Activated CD4-positive, alpha-beta T cell treated with anti-CD3 and anti-CD28 coated beads, Interleukin-2, amount 50 U/mL, for 24 hours (primary cell): ENCODE data around the gene CNNM2.
"Not testable (repeated sequence)": the region's sequence is repeated elsewhere in the genome, so short reads cannot be mapped to it uniquely, and the experiment has no call there.

Experiments
- DNase-seq, 2 donors: peaks; one replicate each; pipeline ENCODE4 v3.0.0-alpha.2; 2020; ENCODE audit warnings: low read depth in 1 of 2, low spot score in 1 of 2

CNNM2 gene

GRCh38 chr10:102923601-102924000 is 5.5 kb downstream of the CNNM2 start:
- no peak for DNase-seq

- DNase-seq = no peak
These were observed 8.7 kb downstream of the CNNM2 start for GRCh38 chr10:102926842-102927241.

- no peak for DNase-seq
These were observed 9.4 kb downstream of the CNNM2 start for GRCh38 chr10:102927311-102928010.

GRCh38 chr10:102928442-102928841 is 10.3 kb downstream of the CNNM2 start:
- not testable (repeated sequence) for DNase-seq

GRCh38 chr10:102930720-102931119 is 12.6 kb downstream of the CNNM2 start:
- no peak for DNase-seq

GRCh38 chr10:102931643-102932042 is 13.5 kb downstream of the CNNM2 start:
- DNase-seq = no peak

GRCh38 chr10:102935505-102935904 is 17.4 kb downstream of the CNNM2 start:
- no peak for DNase-seq

GRCh38 chr10:102935939-102936605 is 18.0 kb downstream of the CNNM2 start:
- no peak for DNase-seq

- DNase-seq = no peak
These were observed 23.3 kb downstream of the CNNM2 start for GRCh38 chr10:102941401-102941800.

- DNase-seq = no peak
These were observed 27.4 kb downstream of the CNNM2 start for GRCh38 chr10:102945449-102945848.

GRCh38 chr10:102945962-102946361 is 27.9 kb downstream of the CNNM2 start:
- no peak for DNase-seq

- no peak for DNase-seq
These were observed 28.9 kb downstream of the CNNM2 start for GRCh38 chr10:102946992-102947391.

GRCh38 chr10:102948176-102948575 is 30.1 kb downstream of the CNNM2 start:
- DNase-seq = no peak

GRCh38 chr10:102948786-102949185 is 30.7 kb downstream of the CNNM2 start:
- no peak for DNase-seq

GRCh38 chr10:102949916-102950315 is 31.8 kb downstream of the CNNM2 start:
- DNase-seq = no peak

GRCh38 chr10:102951316-102951715 is 33.2 kb downstream of the CNNM2 start:
- DNase-seq = no peak

- no peak for DNase-seq
These were observed 41.3 kb downstream of the CNNM2 start for GRCh38 chr10:102959360-102959759.

- no peak for DNase-seq
These were observed 42.1 kb downstream of the CNNM2 start for GRCh38 chr10:102960157-102960556.

GRCh38 chr10:102962267-102962666 is 44.2 kb downstream of the CNNM2 start:
- DNase-seq = no peak

- no peak for DNase-seq
These were observed 45.1 kb downstream of the CNNM2 start for GRCh38 chr10:102962951-102963755.

- DNase-seq = no peak
These were observed 45.6 kb downstream of the CNNM2 start for GRCh38 chr10:102963756-102964025.

GRCh38 chr10:102964064-102964463 is 46.0 kb downstream of the CNNM2 start:
- DNase-seq = not testable (repeated sequence)
